Sciatic nerve (tissue), 2 donors: Measurements from ENCODE around the gene MAD1L1. TPM values are rescaled to one million over a fixed set of nuclear protein-coding genes. Genes with fewer than 3 reads are reported as not detected.

Experiments used
- ATAC-seq: fragments of 200-7000 bp; cut with Tn5 transposase; one replicate; pipeline ENCODE4 v1.9.1; 2020; ENCODE audit warnings: mild to moderate bottlenecking, moderate library complexity
- DNase-seq: peaks from one replicate; pipeline ENCODE4 v3.0.0-alpha.2; 2020; ENCODE audit warnings: low spot score
- intact Hi-C: fragments of 100-400 bp; cut with DNase I; formaldehyde crosslinking; loops from one replicate; pipeline ENCODE4 v1.14.2; 2022
- total RNA-seq: library from RNA; stranded (reverse); fragmentation: NEBNext Ultra II Directional; extraction: Animal tissue kit (Norgen Biotek cat#: 25700); gene quantifications from one replicate; pipeline ENCODE4 v1.2.1, GENCODE V29; 2021
- donor health status: DM: no; HTN: no; CAD: no.
- donor health status: DM: no; HTN: no; CAD: no.

MAD1L1 gene
- total RNA-seq, 1 donor from 2014 or later = 42.1 TPM

DNA sequence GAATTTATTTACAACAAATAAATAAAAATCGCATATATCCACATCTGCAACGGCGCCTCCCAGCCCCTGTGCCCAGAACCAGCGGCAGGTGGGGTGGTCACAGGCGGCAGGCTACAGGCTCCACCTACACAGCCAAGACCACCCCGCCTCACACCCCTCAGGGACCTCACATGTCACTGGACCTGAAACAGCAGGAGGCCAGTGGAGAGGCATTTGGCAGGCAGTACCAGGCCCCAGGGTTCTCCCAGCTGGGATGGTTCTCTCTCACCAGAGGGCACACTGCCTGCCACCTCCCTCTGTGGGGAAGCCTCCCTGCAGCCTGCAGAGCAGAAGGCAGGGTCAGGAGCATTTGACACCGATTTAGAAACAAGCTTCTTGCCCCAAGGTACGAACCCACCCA is 81.5 kb downstream of the MAD1L1 start:
- ATAC-seq = no peak
- no peak for DNase-seq
- intact Hi-C loops = no loop called here

DNA sequence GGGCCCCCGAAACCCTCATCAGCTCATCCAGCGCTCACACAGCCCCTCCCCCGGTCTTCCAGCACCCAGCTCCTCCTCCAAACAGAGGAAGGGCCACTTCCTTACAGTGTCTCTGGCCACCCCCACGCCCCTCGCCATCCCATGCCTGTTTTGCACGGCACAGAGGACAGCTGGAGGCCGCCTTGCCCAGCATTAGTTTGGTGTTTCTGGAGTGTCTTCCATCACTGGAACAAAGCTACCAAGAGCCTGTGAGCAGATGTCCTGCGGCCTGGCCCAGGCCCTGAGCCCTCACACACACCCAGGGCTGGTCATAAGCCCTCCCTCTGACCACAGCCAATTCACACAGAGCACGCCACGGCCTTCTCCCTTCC is 82.3 kb downstream of the MAD1L1 start:
- peak; percentile 54 for ATAC-seq
- no peak for DNase-seq
- intact Hi-C loops = no loop called here

DNA sequence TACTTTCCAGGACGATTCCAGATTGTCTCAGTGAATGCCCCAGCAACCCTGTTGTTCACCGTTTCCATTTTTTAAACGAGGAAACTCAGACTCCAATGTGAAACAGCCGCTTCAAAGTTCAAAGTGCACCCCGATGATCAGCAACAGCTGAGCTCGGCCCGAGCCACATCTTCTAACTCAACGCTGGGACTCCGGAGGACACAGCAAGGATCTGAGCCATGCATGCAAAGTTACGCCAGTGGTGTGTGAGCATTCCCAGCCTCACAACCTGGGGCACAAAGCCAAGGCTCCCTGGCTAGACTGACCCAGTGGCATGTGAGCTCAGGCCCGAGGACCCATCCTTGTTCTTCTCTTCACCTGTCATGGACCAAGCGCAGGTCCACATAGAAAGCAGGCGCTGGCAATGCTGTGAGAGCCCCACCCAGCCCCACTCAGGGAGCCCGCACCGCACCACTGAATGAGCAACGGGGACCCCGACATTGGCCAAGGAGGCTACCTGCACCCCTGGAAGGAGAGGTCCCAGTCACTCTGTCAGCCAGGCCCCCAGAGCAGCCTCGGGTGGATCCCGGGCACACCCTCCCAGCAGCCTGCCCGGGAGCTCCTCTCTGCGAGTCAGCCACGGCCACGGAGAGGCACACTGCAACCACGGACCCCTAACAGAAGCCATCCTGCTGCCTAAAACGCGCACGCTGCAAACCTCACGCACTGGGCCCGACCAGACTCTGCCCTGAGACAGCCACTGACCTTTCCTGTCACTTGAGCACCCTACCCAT is 82.9 kb downstream of the MAD1L1 start:
- intact Hi-C loops = no loop called here
- ATAC-seq = peak; percentile 59
- no peak for DNase-seq

DNA sequence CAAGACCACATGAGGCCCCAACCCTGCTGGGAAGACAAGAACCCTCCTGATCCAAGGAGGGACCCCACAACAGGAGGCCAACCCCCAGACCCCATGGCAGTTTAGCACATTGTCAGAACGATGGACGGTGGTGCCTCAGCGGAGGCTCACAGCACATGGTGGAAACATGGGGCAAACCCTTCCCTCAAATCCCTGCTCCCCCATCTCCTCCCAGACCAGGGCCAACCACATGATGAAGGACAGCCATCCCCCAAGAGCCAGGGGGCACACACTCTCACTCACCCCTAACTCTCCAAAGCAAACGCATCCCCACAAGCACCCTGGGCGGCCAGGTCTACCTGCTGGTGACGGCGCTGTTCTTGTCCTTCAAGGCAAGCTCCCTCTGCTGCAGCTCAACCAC is 83.9 kb downstream of the MAD1L1 start:
- intact Hi-C loops = no loop called here
- ATAC-seq (no peak), DNase-seq (no peak)

DNA sequence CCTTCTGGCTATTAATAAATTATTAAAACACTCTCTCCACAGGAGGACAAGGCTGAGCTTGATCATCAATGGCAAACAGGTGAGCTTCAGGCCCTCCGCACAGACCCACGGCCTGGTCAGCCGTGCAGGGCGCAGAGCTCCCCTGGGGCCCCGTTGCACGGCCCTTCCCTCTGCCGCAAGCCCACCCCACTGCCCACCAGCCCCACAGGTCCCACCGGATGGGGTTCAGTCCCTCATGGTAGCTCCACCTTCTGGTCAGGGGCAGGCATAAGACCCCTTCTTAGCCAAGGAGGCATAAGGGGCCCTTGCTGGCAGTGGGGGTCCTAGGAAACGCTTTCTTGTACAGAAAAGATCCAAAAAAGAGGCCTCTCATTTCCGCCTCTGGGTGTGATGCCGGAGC is 84.6 kb downstream of the MAD1L1 start:
- ATAC-seq = no peak
- intact Hi-C loops = no loop called here
- no peak for DNase-seq

DNA sequence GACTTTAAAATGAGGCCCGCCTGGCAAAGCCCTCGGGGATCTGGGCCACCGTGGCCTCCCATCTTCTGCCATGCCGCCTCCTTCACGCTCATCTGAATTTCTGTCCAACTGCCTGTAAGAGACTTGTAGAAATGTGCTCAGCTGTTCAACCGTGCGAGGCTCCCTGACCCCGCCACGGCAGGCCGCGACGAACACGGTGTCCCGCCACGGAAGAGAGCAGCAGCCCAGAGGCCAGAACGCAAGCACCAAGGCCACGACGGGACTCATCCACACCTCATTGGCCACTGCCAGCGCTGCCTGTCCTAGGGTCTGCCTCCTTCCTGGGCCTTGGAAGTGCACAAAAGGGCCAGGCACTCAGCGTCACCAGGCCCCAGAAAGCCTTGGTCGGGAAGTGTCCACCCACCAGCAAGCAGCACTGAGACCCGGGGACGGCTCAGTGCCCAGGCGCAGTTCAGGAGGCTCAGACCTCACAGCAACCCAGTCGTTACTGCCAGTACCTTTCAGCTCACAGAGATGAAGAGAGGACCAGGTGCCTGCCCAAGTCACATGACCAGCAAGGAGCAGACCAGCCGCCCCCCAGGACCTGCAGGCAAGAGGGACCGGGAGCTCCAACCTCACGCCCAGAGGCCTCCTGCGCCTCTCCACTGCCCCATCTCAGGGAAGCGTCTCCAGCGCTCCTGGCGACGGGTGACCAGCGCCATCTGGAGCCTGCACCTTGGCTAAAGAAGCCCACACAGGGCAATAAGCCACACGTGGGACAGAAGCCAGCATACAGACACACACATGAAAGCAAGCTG is 85.9 kb downstream of the MAD1L1 start:
- no peak for ATAC-seq
- intact Hi-C loops = no loop called here

DNA sequence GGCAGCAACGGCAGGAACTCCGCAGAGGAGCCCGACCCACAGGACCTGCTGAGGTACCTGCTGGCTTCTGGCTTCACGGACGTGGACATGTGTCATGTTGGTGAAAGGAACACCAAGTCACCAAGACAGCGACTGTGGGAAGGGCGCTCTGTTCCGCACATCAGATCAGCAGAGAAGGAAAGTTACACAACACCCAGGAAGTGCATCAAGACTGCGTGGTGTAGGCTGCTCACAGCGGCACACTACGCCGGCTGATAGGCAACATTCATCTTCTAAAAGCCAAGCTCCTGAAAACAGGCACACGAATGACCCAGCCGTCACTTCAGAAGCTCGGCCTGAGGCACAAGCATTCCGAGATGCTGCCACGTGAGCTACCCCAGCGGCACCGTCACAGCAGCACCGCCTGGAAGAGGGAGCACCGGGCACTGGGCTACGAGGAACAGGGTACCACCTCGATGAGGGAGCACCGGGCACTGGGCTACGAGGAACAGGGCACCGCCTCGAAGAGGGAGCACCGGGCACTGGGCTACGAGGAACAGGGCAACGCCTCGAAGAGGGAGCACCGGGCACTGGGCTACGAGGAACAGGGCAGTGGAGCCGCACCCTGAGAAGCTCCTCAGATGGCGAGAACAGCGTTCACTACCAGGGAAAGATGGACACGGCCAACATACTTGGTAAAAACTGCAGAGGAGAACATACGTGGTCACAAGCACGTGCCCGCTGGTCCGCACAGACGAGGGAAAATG is 86.7 kb downstream of the MAD1L1 start:
- intact Hi-C loops = no loop called here
- ATAC-seq (no peak), DNase-seq (no peak)

More for the DNA sequence above, 85.9 kb downstream of the MAD1L1 start:
- DNase-seq = no peak

DNA sequence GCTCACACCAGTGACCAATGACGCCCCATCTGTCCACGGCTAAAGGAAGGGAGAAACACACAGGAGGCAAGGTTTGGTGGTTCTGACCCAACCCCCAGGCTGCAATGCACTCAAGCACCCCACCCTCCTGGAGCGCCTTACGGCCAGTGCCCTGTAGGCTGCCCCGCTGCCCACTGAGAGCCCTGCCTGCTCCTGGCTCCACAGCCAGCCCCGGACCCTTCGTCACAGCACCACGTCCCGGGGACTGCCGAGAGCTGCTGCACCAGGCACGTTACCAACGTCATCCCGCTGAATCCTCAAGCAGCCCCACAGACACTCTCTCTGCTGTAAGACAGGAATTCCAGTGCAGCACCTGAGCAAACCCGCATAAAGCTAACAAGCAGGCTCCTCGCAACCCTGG is 87.8 kb downstream of the MAD1L1 start:
- intact Hi-C loops = no loop called here
- DNase-seq (no peak), ATAC-seq (no peak)

DNA sequence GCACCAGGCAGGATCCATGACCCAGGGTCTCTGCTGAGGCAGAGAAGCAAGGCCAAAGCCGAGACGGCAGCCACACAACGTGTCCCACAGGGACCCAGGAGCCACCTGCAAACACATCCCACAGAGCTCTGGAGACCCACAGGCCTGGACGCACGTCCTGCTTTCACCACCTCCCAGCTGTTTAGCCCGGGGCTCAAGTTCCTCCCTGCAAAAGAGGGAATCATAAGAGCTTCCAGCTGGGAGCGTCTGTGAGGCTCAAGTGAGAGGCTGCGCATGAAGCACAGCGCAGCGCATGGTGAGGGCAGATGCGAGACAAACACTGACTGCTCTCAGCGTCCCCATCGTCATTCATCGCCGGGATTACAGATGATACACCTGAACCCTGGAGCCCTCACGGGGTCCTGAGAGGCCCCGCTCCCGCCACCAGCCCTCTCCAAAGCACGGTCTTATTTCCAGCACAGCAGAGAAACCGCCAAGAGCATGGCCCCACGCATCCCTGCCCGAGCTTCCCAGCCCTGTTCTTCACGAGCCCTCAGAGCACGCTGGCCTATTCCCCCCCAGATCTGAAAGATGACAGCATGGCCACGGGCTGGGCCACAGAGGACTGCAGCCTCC is 88.7 kb downstream of the MAD1L1 start:
- ATAC-seq (peak; percentile 42), DNase-seq (no peak)
- intact Hi-C loops = no loop called here

DNA sequence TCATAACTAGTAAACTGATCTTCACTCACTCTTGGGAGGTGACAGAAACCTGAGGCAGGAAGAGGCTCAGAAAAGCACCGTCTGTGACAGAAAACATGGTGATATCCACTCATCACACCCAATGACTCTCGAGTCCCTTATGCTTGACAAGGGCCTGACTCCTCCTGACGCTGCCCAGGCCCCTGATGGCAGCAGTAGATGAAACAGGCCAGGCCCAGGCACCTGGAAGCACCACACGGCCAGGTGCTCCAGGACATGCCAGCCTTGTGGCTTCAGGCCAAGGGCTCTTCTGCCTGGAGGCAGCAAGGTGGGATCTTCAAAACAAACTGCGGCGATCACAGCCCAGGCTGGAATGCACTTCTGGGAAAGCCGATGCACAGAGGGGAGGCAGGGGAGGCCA is 89.3 kb downstream of the MAD1L1 start:
- DNase-seq = no peak
- intact Hi-C loops = no loop called here
- no peak for ATAC-seq

DNA sequence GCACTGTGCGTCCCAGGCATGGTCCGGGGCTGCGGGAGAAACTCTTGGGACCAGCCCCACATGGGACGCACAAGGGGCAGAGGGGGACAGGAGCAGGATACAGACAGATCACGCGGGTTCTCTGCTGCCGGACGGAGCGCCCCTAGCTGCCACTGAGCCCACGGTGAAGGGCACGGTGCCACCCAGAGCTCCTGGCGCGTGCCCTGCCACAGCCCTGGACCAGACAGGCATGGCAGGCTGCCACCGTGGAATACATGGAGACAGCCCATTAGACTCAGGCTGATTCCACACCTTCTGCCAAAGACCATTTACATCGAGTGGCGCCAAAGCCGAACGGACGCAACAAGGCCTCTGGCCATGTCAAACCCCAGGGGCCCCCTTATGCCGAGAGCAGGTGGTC is 90.4 kb downstream of the MAD1L1 start:
- intact Hi-C loops = no loop called here
- ATAC-seq (no peak), DNase-seq (no peak)

DNA sequence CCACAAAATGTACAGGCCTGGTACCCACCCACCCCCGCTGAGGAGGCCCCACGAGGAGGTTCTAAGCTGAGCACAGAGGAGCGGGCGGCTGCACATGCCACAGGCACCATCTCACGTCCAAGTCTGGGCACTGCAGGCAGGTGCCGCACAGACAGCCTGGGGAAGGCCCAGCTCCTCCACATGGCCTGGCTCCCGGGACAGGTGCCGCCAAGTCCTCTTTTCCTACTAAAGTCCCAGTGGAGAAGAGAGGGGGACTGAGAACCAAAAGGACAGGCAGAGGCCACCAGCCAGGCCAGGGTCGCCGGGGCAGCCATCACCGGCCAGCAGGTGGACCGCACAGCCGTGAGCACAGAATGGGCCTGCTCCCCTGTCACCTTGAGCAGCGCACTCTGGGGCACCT is 91.1 kb downstream of the MAD1L1 start:
- no peak for ATAC-seq
- no peak for DNase-seq
- intact Hi-C loops = no loop called here

DNA sequence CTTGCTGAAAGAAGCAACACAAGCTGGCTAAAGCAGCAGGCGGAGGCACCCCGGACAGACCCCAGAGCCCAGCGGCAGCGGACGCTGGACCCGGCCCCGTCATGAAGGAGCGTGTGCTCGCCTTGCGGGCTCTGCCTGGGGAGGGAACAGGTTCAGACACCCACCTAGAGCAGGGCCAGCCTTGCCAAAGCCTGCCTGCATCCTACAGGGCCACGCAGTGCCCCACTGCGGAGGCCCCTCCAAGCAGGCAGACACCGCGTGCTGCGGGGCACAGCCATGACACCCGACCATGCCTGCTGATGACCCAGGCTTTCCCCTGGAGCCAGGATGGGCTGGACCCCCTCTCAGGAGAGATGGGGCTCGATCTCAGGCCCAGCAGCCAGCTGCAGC is 91.7 kb downstream of the MAD1L1 start:
- intact Hi-C loops = no loop called here

DNA sequence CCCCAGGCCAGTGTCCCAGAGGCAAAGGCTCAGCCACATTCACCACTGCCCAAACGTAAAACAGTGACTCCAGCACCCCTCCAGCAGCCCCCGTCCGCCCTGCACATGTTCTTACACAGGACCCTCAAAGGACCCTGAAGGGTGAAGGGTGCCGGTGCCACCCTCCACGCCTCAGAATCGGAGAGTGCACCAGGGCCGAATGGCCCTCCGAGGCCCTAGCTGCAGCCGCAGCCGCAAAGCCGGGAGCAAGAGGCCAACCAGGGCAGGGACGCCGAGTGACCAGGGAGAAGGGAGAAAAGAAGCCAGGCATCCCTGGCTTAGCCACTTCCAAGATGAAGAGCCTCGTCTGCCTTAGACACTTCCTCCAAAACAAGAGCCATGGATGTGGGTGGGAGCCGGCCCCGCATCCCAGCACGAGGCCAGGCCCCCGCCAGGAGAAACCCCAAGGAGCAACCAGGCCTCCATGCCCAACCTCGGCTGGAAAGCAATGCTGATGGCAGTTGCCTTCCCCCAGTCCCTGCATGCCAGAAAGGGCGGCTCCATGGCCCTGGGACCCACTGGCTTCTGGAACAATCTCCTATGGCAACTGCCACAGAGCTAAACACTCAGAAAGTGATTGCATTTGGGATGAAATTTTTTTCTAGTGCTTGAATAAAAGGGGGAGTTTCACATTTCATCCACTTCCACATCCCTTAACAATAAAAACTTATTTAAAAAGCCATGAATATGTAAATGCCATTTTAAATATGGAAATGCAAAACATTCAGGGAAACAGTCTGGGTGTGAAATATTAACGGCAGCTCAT is 92.3 kb downstream of the MAD1L1 start:
- ATAC-seq = no peak

More for the DNA sequence above, 91.7 kb downstream of the MAD1L1 start:
- DNase-seq (no peak), ATAC-seq (no peak)

DNA sequence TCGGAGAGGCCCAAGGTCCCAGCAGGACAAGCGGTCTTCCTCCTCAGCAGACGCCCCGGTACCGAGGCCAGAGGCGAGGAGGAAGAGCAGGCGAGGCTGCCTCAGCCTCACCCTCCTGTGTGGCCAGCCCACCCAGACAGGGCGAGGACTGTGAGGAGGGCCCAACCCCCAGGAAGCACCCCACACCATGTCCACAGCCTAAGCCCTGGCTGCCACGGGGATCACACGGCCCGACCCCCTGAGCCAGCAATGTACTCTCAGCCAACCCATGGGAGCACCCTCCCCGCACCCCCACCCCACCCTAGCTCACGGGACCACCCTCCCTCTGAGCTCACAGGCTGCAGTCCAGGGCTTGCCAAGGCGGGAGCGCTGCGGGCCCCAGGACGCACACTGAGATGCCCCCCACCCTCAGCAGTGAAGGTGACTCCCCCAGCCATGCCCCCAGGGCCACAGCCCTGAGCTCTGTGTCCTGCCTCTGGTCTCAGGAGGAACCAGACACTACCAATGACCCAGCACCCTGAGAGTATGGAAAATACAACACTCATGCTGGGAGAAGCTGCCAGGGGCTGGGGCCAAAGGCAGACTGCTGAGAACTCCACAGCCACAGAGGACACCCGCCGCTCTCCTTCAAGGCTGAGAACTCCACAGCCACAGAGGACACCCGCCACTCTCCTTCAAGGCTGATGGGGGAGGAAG is 93.6 kb downstream of the MAD1L1 start:
- ATAC-seq (no peak), DNase-seq (no peak)
- intact Hi-C loops = no loop called here

More for the DNA sequence above, 92.3 kb downstream of the MAD1L1 start:
- DNase-seq = no peak
- intact Hi-C loops = no loop called here

DNA sequence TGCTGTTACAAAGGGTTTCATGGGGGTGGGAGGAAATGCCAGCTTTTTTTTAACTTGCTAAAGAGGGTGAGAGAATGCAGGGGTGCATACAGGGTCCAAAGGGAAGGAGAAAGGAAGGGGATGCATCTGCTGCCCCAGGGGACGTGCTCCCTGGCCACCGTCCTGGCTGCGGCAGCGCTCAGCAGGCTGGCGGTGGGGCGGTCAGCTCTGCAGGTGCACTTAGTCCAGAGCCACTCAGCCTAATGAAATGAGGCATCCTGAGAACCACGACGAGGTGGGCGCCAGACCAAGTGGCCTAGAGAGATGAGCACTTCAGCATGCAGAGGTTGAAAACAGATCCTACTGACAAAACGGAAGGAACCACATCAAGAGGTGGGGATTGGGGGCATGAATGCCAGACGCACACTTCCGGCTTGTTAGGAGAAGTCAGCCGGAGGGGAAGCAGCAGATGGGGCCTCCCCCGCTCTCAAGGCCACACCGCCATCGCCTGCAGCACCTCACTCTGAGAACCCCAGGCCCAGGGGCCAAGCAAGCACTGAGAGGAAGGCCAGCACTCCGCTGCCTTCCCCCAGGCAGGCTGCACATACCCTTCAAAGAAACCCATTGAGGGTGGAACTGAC is 94.5 kb downstream of the MAD1L1 start:
- no peak for DNase-seq
- intact Hi-C loops = no loop called here

DNA sequence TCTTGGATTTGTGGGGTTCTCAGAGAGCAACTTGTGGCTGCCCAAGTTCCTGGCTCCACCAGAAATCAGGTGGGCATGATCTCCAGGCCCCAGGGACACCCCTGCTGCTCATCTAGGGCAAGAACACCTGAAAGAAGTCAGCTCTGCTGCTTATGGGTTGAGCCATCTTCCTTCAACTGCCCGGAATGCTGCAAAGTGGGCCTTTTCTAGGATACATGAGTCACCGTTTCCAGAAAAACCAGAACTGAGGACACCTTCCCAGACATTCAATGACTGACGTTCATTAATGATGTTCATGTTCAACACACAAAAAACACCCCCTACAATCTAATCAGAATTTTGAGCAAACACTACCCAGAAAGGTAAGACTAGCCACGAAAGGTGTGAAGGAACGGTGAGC is 98.0 kb downstream of the MAD1L1 start:
- intact Hi-C loops = no loop called here
- no peak for DNase-seq
- ATAC-seq = no peak

More for the DNA sequence above, 94.5 kb downstream of the MAD1L1 start:
- ATAC-seq = no peak

DNA sequence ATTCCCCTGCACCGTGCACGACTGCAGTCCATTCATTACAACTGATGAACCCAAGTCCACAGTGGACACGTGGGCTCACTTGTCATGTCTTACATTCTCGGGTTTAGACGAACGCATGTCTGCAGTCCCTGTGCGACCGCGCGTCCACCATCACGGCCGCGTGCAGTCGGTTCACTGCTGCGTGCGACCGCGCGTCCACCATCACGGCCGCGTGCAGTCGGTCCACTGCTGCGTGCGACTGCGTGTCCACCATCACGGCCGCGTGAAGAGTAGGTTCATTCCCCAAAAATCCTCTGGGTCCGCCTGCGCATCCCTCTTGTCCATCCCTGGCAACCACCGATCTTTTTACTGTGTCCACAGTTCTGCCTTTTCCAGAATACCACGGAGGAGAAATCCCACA is 100.5 kb downstream of the MAD1L1 start:
- intact Hi-C loops = no loop called here
- ATAC-seq = no peak

More for the DNA sequence above, 100.5 kb downstream of the MAD1L1 start:
- no peak for DNase-seq
